Dedifferentiated amniotic fluid mesenchymal stem cell (primary cell): ENCODE measurements around the gene NPC2.

Source experiments
- DNase-seq: peaks from one replicate; pipeline ENCODE4 v3.0.0-alpha.2; 2016; ENCODE audit errors: extremely low spot score

The NPC2 gene

GRCh38 chr14:74503291-74503937 is 10.3 kb upstream of the NPC2 start:
- DNase-seq: no peak

- DNase-seq: no peak
These were observed 9.3 kb upstream of the NPC2 start for GRCh38 chr14:74502236-74503019.

- DNase-seq: no peak
These were observed 8.6 kb upstream of the NPC2 start for GRCh38 chr14:74501691-74502090.

- DNase-seq: peak; percentile 51
These were observed 8.1 kb upstream of the NPC2 start for GRCh38 chr14:74501135-74501614.

- no peak for DNase-seq
These were observed 7.5 kb upstream of the NPC2 start for GRCh38 chr14:74500417-74501134.

GRCh38 chr14:74495356-74495755 is 2.3 kb upstream of the NPC2 start:
- DNase-seq: no peak

GRCh38 chr14:74493343-74494261 is 497 bp upstream of the NPC2 start, which contains the start of gene ISCA2:
TSS of gene ISCA2 (plus strand) at chr14:74493765. CDS start at chr14:74493775, 10 bp downstream.
- DNase-seq: peak; percentile 99

GRCh38 chr14:74491956-74492775 is 939 bp downstream of the NPC2 start:
- no peak for DNase-seq

GRCh38 chr14:74490486-74490885 is 2.6 kb downstream of the NPC2 start:
- no peak for DNase-seq

- DNase-seq: no peak
These were observed 4.2 kb downstream of the NPC2 start for GRCh38 chr14:74488786-74489397.

- DNase-seq: no peak
These were observed 6.9 kb downstream of the NPC2 start for GRCh38 chr14:74486164-74486563.

GRCh38 chr14:74483321-74483720 is 9.8 kb downstream of the NPC2 start:
- DNase-seq: no peak

- DNase-seq: no peak
These were observed 10.5 kb downstream of the NPC2 start for GRCh38 chr14:74482571-74482970.

- no peak for DNase-seq
These were observed 13.1 kb downstream of the NPC2 start for GRCh38 chr14:74480046-74480445.

GRCh38 chr14:74478996-74479635 is 14.0 kb downstream of the NPC2 start:
- DNase-seq: no peak

GRCh38 chr14:74476607-74477006 is 16.5 kb downstream of the NPC2 start:
- DNase-seq: no peak

GRCh38 chr14:74476107-74476506 is 17.0 kb downstream of the NPC2 start:
- no peak for DNase-seq

- DNase-seq: peak; percentile 58
These were observed 17.4 kb downstream of the NPC2 start for GRCh38 chr14:74475678-74476077.

- no peak for DNase-seq
These were observed 18.7 kb downstream of the NPC2 start for GRCh38 chr14:74474376-74474775.

- DNase-seq: no peak
These were observed 20.5 kb downstream of the NPC2 start for GRCh38 chr14:74472601-74473000.
